GM19467 (cell line): ENCODE results near the gene ZFP92.

Experiments used
- ATAC-seq: cut with Tn5 transposase; IDR thresholded peaks from one replicate; pipeline ENCODE4 v1.9.1; 2021; ENCODE audit warnings: mild to moderate bottlenecking, moderate library complexity; ENCODE audit not compliant: unreplicated experiment

Gene ZFP92

GRCh38 chrX:153434801-153435200 lies 23.5 kb downstream of the ZFP92 start:
- no peak for ATAC-seq

- ATAC-seq = no peak
Measured at GRCh38 chrX:153435845-153436244, 24.6 kb downstream of the ZFP92 start.

DNA sequence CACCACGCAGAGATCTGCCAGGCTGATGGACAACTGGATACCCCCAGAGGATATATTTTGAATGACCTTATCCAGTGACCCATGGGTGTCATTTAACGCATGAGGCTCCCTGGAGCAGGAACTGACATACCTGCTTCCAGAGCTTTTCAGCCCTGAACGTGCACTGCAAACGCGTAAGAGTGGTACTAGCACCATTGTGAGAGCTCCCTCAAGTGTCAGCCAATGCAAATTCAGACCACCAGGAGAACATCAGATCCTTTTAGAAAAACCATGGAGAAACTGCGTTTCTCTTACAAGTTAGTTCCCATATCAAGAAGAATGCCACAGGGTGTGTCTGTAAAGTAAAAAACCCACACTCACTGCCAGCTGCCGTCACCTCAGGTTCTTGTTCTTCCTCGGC lies 27.3 kb downstream of the ZFP92 start:
- ATAC-seq = no peak

- no peak for ATAC-seq
Measured at GRCh38 chrX:153439977-153440376, 28.7 kb downstream of the ZFP92 start.

DNA sequence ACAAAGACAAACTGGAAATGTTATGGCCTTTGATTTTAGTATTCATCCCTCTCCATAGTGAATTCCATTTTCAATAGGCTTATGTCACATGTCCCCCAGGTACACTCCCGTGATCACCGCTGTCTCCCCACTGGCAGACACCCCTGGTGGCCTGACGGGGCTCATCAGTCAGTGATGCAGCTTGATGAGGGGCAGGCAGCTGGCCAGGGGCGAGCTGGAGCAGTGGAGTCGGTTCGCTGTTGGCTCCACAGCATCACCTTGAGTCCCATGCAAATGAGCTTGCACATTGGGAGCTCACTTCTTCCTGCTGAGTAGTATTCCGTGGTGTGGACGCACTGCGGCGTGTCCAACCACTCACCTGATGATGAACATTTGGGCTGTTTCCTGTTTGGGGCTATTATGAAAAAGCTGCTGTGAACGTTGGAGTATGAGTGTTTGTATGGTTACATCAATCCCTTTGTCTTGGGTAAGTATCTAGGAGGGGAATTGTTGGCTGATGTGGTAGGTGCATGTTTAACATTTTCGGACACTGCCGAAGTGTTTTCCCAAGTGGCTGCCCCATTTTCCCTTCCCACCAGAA lies 29.4 kb downstream of the ZFP92 start:
- ATAC-seq = no peak

DNA sequence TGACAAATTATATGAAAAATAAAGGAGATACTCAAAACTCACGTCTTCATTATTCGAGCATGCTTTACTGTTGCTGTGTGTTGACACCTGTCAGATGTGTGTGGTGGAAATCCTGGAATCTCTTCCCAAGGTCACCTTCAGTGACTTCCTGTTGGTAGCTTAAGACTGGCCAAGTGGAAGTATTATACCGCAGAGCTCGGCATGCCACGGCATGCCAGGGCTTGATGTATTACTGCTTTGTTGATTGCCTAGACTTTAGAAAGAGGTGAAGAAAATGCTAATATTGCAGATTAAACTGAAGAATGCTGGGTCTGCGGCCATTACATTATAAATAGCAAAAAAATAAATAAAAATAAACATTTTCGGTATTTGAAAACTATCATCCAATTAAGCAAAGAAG lies 30.0 kb downstream of the ZFP92 start:
- no peak for ATAC-seq

DNA sequence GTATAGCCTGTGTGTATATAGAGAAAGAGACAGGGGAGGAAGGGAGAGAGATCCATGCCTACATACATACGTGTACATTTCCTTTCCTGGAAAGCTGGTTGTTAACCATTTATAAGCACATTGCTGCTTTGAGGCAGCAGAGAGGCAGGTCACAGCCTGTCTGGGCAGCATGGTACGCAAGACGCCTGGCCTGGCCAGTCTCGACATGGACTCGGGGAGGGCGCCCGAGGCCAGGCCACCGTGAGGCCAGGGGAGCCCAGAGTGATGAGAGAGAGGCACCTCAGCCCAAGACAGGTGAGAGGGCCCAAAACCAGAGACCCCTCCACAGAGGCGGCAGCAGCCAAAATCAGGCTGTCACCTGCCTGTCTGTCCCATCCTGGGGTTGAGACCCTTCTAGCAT lies 30.7 kb downstream of the ZFP92 start:
- ATAC-seq = no peak

DNA sequence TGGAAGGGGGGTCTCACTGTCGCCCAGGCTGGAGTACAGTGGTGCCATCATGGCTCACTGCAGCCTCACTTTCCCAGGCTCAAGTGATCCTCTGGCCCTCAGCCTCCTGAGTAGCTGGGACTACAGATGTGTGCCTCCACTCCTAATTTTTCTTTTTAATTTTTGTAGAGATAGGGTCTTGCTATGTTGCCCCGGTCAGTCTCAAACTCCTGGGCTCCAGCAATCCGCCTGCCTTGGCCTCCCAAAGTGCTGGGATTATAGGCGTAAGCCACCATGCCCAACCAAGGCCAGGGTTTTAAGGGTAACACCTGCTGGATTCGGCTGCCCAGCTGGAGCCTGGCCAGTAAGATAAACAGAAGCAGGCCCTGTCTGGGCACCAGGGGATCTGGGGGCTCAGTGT lies 31.2 kb downstream of the ZFP92 start:
- no peak for ATAC-seq

DNA sequence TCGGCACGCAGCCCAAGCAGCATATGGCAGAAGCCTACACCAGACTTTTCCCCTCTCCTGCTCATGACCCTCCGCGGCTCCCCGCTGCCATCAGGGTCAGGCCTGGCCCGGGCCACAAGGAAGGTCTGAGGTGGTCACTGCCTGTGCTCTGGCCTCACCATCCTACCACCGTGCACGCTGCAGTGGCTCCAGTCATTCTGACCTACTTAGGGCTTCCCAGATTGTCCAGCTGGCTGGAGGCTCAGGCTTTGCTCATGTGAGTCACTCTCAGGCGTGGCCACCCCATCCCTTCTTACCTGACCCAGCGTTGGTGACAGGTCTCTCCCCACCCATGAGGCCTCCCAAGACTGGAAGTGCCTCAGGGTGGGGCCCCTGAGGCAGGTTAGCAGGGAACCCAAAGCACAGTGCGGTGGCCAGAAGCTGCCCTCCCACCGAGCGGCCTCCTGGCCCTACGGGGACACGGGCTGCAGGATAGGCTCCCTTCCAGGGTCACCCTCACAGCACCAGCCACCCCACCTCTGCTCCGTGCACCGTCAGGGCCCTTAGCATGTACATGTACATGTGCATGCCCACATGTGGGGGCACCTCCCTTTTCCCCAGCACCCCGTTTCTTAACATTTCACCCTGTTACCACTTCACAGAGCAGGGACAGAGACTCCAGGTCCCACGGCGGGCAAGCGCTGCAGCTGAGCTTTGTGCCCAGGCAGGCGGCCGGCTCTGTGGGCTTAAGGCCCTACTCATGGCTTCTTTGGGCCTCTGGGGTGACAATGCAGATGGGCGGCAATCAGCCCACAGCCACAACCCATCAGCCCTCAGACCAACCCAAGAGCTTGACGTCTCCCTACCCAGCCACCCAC lies 32.4 kb downstream of the ZFP92 start:
- ATAC-seq = no peak

GRCh38 chrX:153444333-153445011 lies 33.2 kb downstream of the ZFP92 start:
- ATAC-seq = no peak

DNA sequence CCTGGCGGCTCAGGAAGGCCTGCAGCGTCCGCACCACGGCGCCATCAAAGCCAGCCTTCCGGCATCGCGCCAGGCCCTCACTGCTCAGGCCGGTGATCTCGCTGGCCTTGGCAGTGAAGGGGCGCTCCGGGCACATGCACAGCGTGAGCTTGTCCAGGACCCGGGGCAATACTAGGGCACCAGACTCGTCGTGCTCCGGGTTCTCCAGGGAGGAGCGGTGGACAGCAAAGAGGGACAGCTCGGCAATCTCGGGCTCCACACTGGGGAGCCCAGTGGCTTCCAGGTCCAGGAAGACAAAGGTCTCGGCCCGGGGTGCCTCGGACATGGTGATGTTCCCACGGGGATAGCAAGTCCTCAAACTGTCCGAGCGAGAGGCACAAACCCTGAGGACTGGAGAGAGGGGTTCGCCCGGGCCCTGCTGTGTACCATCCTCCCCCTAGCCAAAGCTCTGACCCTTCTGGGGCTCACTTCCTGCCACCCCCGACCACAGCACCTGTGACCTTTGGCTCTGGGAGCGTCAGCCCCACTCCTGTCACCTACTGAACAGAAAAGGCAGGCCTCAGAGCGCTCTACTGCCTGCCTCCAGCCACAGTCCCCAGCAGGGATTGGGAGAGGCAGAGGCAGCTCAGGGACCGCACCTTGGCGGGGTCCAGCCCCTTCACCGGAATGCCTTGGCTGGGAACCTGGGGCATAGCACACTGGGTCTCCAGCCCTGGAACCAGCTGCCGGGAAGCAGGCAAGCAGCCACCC lies 34.0 kb downstream of the ZFP92 start:
- no peak for ATAC-seq

DNA sequence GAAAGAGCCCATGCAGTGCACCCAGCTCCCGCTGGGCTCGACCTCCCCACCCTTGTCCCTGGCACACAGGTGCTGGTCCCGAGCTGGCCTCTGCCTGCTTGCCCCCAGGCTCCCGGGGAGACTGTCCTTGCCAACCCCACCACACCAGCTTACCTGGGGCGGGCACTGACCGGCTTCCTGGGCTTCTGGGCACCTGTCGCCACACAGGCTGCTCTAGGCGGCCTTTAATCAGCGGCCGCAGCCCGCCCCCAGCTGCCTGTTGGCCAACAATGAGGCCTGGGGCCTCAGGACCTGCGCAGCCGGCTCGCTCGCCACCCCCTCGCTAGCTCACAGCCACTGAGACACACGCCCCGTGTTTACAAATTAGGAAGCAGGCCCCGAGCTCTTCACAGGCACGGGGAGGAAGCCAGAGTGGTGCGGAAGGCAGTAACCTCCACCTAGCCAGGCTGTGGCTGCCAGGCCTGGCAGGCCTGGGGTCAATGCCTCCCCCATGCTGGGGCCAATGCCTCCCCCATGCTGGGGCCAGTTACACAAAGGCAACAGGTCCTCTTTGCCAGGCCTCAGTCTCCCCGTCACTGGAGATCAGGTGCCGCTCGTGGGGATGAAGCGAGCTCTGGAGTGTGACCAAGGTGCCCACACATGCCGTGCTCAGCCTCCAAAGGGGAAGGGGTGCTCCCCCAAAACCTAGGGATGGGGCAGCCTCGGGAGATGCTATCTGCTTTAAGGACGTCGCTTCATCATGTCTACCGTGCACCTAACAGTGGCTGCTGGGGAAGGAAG lies 34.8 kb downstream of the ZFP92 start, which contains the start of gene TREX2:
Gene TREX2 (minus strand): TSS at position 201 of the 780 bp plus-strand sequence. CDS start 626 bp downstream, outside the sequence.
- no peak for ATAC-seq

DNA sequence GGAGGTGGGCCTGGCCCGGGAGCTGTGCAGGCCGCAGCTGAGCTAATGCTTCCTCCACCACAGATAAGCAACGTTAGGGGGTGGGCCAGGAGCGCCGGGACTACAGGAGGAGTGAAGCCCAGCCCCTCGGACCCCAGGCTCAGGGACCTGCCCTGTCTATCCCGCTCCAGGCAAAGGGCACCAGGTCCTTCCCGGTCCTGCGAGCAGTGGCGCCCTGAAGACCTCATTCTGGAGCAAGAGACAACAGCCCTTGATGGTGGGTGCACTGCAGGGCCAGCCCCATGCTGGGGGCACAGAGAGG lies 35.3 kb downstream of the ZFP92 start:
- ATAC-seq = no peak

- no peak for ATAC-seq
Measured at GRCh38 chrX:153446950-153447580, 35.8 kb downstream of the ZFP92 start.

GRCh38 chrX:153447581-153447960 lies 36.3 kb downstream of the ZFP92 start:
- ATAC-seq = no peak

GRCh38 chrX:153448556-153449367 lies 37.5 kb downstream of the ZFP92 start:
- ATAC-seq = no peak

DNA sequence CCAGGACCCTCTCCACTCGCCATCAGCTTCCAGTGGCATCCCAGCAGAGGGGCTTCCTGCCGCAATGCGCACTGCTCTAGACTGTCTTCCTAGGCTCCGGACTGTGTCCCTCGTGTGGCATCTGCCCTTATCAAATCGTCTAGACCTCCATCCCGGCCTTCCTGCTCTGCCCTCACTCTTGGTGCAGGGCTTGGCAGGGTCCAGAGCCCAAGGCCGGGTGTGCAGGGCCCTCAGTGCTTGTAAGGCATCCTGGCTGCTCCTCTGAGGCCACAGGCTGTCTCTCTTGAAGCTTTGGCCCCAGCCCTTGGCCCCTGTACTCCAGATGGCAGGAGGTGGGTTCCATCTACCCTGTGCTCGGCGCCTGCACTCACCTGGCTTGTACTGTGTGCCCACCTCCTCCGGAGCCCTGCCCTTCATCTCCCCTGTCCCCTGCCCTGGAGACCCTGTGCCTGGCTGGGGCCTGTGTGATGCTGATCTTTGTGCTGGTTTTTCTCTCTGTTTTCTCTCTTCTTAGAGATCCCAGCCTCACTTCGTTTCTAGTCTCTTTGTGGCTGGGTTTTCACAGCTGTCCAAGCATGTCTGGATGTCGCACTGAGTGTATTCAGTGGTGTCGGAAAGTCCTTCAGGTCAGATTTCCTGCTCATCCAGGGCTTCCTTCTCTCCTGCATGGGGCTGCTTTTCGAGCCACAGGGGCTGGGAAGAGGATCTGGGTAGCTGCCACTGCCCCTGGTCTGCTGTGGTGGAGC lies 38.3 kb downstream of the ZFP92 start:
- no peak for ATAC-seq

DNA sequence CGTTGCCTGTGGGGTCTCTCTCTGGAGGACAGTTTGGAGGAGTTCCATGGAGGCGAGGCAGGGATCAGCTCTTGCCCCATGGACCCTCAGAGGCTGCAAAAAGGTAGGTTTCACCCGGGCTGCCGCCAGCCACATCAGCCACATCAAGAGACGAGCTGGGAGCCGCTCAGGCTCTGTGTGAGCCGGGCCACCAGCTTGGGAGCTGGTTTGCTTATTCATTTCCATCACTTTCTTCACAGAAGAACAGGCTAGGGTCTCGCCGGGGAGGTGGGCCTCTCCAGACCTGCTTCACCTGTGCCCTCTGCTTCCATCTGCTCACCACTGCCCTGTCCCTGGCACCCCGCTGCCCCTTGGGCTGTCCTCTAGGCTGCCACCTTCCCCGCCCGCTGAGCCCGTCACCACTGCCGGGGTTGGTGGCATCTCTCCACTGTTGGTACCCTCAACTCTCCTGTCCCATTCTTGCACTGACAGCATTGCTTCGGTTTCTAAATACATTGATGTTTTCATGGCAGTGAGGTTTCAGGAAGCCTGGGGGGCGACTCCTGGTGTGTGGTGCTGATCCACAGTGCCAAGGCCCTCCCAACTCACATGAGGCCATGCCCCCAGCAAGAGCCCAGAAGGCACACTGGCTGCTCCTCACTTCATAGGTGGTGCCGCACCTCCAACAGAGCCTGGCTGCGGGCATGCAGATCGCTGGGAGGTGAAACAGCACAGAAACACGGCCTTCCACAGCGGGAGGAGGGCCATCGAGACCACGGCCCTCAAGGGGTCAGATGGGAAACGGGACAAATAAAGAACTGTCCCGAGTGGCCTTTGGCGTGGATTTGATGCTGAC lies 39.1 kb downstream of the ZFP92 start:
- ATAC-seq = no peak
